ENCODE results near the gene CDH23.

DNA sequence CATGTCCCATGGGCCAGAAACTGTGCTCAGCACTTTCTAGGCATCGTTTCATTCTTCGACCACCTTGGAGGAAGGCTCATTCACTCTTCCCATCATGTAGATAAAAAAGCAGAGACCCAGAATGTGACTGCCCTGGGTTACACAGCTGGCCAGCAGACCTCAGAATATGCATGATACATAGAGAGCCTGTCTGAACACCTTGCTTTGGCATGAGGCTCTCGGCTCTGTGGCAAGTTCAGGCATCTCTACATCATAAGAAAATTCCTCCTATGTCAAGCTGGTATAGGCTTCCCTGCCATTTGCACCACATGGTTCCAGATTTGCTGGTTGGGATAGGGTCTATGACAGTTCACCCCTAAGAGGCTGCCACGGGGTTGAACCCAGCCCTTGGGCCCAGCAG, 134.1 kb downstream of the CDH23 start:
- no peak for TF ChIP-seq POLR2A (IDR thresholded peaks at IDR 0.05; ENCODE audit: low read length)
- TF ChIP-seq GATA1 (IDR thresholded peaks at IDR 0.05; ENCODE audit: low read depth, low read length), result no peak

Data from erythroblast (primary cell).